Right lobe of liver (tissue), 6 donors: ENCODE data around the gene CCDC90B. TPM values are rescaled to one million over a fixed set of nuclear protein-coding genes. Genes with fewer than 3 reads are reported as not detected.
A peak's percentile ranks its signal among the peaks of the same experiment; 100 is the strongest.

Experiments
- ATAC-seq, 4 donors: fragments of 200-7000 bp; cut with Tn5 transposase; one replicate each; pipeline ENCODE4 v1.9.1; 2020; ENCODE audit warnings: mild to moderate bottlenecking in 4 of 4, moderate library complexity in 4 of 4
- DNase-seq, 3 donors: peaks; one replicate each; pipeline ENCODE4 v3.0.0-alpha.2; 2020
- H3K27ac ChIP-seq, 3 donors: fragments of 200-600 bp; one replicate each; pipeline ENCODE4 v1.8.0; 2022
- H3K27me3 ChIP-seq, 2 donors: fragments of 200-600 bp; one replicate each; pipeline ENCODE4 v1.8.0; 2022
- H3K36me3 ChIP-seq, 4 donors: fragments of 200-600 bp; sonication (generic) in 1 of 4; one replicate each; pipeline versions ENCODE4 v1.5.1 to v1.8.0; 2017 to 2022; ENCODE audit warnings: control low read depth in 1 of 4
- H3K4me1 ChIP-seq, 4 donors: fragments of 200-600 bp; sonication (generic) in 1 of 4; one replicate each; pipeline versions ENCODE4 v1.5.1 to v1.8.0; 2017 to 2022; ENCODE audit warnings: control low read depth in 1 of 4
- H3K4me3 ChIP-seq, 3 donors: fragments of 200-600 bp; one replicate each; pipeline ENCODE4 v1.8.0; 2022
- H3K9me3 ChIP-seq, 4 donors: fragments of 200-600 bp; sonication (generic) in 1 of 4; one replicate each; pipeline versions ENCODE4 v1.5.1 to v1.8.0; 2017 to 2022; ENCODE audit warnings: control low read depth in 1 of 4
- CTCF ChIP-seq, 4 donors: fragments of 200-600 bp in 3 of 4; fragments of 450-650 bp in 1 of 4; IDR thresholded peaks; one replicate each; pipeline versions ENCODE4 v1.5.1 to v1.8.0; 2016 to 2022; ENCODE audit warnings: antibody characterized with exemption in 4 of 4, mild to moderate bottlenecking in 2 of 4
- POLR2A ChIP-seq: fragments of 450-650 bp; IDR thresholded peaks from one replicate; pipeline ENCODE4 v1.6.1; 2017; ENCODE audit warnings: antibody characterized with exemption, mild to moderate bottlenecking
- WGBS: methylation state at CpG from one replicate; pipeline ENCODE4 v1.1.6; 2018; ENCODE audit warnings: low coverage, low lambda C conversion rate; ENCODE audit not compliant: insufficient coverage; ENCODE audit errors: missing lambda C conversion rate; 5-methylcytosine and 5-hydroxymethylcytosine counted together
- intact Hi-C, 2 donors: fragments of 100-400 bp; cut with DNase I; formaldehyde crosslinking; loops; one replicate each; pipeline versions ENCODE4 v1.11.2 to v1.14.1; 2022
- long read RNA-seq: library from polyadenylated mRNA; unstranded; transcript quantifications from one replicate; pipeline ENCODE4 v2.0.0, GENCODE V29; 2019
- total RNA-seq, 6 experiments: library from RNA; depleted of rRNA in 2 of 6; stranded (reverse); fragments of >200 nt in 2 of 6; fragmentation: NEBNext Ultra II Directional in 3 of 6; extraction: Animal tissue kit (Norgen Biotek cat#: 25700) in 3 of 6; gene quantifications; one replicate each; pipeline versions ENCODE4 v1.1.0 to v1.2.4, GENCODE V29; 2016 to 2023
- donor health status: DM: no; HTN: yes; CAD: no.
- donor health status: DM: no; HTN: no; CAD: no.
- donor health status: DM: no; HTN: no; CAD: no.
- donor health status: DM: no; HTN: yes; CAD: no.
- donor health status: DM: no; HTN: yes; CAD: no.

Gene CCDC90B
- total RNA-seq: 10 to 100 TPM; 16.8 to 29.0 (median 18.1) TPM
- long read RNA-seq, full-length matches to known transcripts: 12 of 14 reads
- long read RNA-seq, partial matches to known transcripts: 0 of 14 reads
- long read RNA-seq, other reads (novel, unspliced or antisense): 2 of 14 reads

- Histone ChIP-seq H3K27ac (peak within 1 kb of the TSS; percentile 96 to 99 (median 99)), H3K9me3 (no peaks in the 10 kb centered on the region), H3K27me3 (no peaks in the 10 kb centered on the region), H3K4me1 (peaks cover 0 to 30% (median 11%) of the 10 kb centered on the region in 4 donors), H3K4me3 (peak within 1 kb of the TSS; percentile 78 to 93 (median 91)), H3K36me3 (no peaks in the 10 kb centered on the region)
- peak; percentile 92 to 96 (median 94) for ATAC-seq
- DNase-seq: peak; percentile 95 to 98 (median 98)
- intact Hi-C loops: no loop called here
- WGBS: 0% methylated on average over 18 of the region's 55 CpGs
- TF ChIP-seq POLR2A: peak; percentile 98
- TF ChIP-seq CTCF (IDR thresholded peaks at IDR 0.05): peak in 2 of 4 donors; percentile 43 to 55
Measured at GRCh38 chr11:83285771-83286528, at the start of gene CCDC90B. Gene CCDC90B, minus strand, starts transcription at chr11:83286367. Its CDS starts 395 bp downstream, at chr11:83285972.

DNA sequence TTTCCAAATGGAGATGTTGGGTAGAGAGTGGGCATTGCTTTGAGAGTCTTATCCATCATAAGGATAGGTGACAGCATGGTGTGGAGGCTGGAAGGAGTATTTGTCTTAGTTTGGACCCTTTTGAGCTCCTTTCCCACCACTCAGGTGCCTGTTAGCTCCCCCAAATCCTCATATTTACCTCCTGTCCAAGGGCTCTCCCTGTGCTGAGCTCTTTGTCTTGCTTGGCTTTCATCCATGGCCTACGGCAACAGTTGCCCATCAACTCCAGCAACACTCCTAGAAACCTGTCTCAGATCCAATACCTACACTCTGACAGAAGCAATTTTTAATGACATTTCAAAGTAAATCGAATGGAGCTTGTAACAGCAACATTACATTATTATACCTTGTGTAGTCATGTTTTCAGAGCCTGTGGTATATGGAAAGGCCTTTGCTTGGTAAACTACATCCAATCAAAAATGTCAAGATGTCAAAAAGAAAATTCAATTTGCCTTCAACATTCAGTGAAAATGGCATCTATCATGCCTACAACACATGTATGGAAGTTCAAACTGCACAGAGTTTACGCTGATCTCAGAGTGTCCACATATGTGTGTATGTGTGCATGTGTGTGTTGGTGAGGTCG, 49.4 kb upstream of the CCDC90B start:
- no peak overlapping the region for H3K4me3 ChIP-seq
- H3K27ac ChIP-seq: no peak overlapping the region
- H3K27me3 ChIP-seq: no peaks in the 10 kb centered on the region
- DNase-seq (no peak), ATAC-seq (no peak)
- WGBS: 66% methylated on average over 3 of the region's 4 CpGs
- no peaks in the 10 kb centered on the region for H3K4me1 ChIP-seq
- intact Hi-C loops: no loop called here
- no peaks in the 10 kb centered on the region for H3K9me3 ChIP-seq
- H3K36me3 ChIP-seq: no peaks in the 10 kb centered on the region
- TF ChIP-seq POLR2A: no peak
- TF ChIP-seq CTCF (IDR thresholded peaks at IDR 0.05): no peak

DNA sequence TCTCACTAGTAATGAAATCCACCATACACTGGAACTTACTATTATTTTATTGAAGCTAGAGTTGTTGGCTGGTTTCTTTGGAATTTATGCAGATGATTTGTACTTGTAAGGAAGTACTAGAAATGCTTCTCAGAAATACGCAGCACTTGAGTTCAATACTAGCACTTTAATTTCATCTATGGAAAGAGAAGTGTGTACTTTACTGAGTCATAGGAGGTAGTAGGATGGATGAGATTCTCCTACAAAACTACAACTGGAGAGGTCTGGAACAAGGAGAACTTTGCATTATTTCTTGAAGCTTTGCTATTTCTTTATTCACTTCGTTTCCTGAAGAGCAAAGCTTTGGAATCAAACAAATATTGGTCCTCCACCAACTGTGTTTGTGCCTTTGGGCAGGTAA, 44.1 kb upstream of the CCDC90B start:
- Histone ChIP-seq H3K27ac (no peak overlapping the region), H3K4me3 (no peak overlapping the region), H3K36me3 (no peaks in the 10 kb centered on the region), H3K9me3 (no peaks in the 10 kb centered on the region), H3K4me1 (no peaks in the 10 kb centered on the region), H3K27me3 (no peaks in the 10 kb centered on the region)
- ATAC-seq (no peak), DNase-seq (no peak)
- intact Hi-C loops: no loop called here
- TF ChIP-seq POLR2A (no peak), CTCF (IDR thresholded peaks at IDR 0.05) (no peak)
- 68% methylated on average over 2 of the region's 2 CpGs for WGBS

DNA sequence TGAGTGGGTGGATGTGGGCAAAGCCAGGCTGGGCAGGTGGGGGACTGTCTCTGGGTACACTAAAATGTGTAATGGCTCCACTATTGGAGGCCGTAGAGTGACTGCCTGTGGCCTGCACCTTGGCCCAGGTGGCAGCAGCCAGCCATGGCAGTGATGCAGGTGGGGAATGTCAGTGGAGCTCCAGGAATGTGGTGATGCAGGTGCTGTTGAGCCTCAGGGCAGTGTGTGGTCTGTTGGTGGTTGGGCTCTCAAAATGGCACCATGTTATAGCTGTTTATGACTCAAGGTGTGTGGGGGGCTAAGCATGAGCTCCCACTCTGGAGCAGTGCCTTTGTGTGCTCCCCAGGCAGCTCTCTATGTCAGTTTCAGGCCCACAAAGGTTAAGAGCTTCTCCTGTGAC, 40.2 kb upstream of the CCDC90B start:
- no peaks in the 10 kb centered on the region for H3K9me3 ChIP-seq

More for the DNA sequence above, 40.2 kb upstream of the CCDC90B start:
- no peaks in the 10 kb centered on the region for H3K36me3 ChIP-seq
- ATAC-seq: no peak
- H3K27ac ChIP-seq: no peak overlapping the region
- intact Hi-C loops: no loop called here
- no peak for DNase-seq
- no peak overlapping the region for H3K4me3 ChIP-seq
- TF ChIP-seq POLR2A (no peak), CTCF (IDR thresholded peaks at IDR 0.05) (no peak)
- no CpG with 5 or more reads among the region's 1 CpG for WGBS
- no peaks in the 10 kb centered on the region for H3K4me1 ChIP-seq
- no peaks in the 10 kb centered on the region for H3K27me3 ChIP-seq
